HG02870 (cell line): ENCODE data around the gene SEMA4D.

Source experiments
- ATAC-seq: cut with Tn5 transposase; IDR thresholded peaks from one replicate; pipeline ENCODE4 v1.9.1; 2021; ENCODE audit warnings: mild to moderate bottlenecking, moderate library complexity; ENCODE audit not compliant: unreplicated experiment

The SEMA4D gene

GRCh38 chr9:89414670-89415324 lies 83.1 kb downstream of the SEMA4D start:
- ATAC-seq = no peak

- no peak for ATAC-seq
These were observed 83.8 kb downstream of the SEMA4D start for GRCh38 chr9:89413963-89414638.

GRCh38 chr9:89412951-89413350 lies 85.0 kb downstream of the SEMA4D start:
- ATAC-seq = no peak

- ATAC-seq = no peak
These were observed 85.4 kb downstream of the SEMA4D start for GRCh38 chr9:89412541-89412940.

- ATAC-seq = no peak
These were observed 86.2 kb downstream of the SEMA4D start for GRCh38 chr9:89411759-89412158.

GRCh38 chr9:89410641-89411350 lies 87.1 kb downstream of the SEMA4D start:
- ATAC-seq = peak; percentile 49

- no peak for ATAC-seq
These were observed 87.9 kb downstream of the SEMA4D start for GRCh38 chr9:89410022-89410421.

GRCh38 chr9:89409466-89409865 lies 88.4 kb downstream of the SEMA4D start:
- no peak for ATAC-seq

- ATAC-seq = no peak
These were observed 89.2 kb downstream of the SEMA4D start for GRCh38 chr9:89408628-89409101.

GRCh38 chr9:89407070-89407469 lies 90.8 kb downstream of the SEMA4D start:
- no peak for ATAC-seq

GRCh38 chr9:89405826-89406225 lies 92.1 kb downstream of the SEMA4D start:
- peak; percentile 55 for ATAC-seq

- no peak for ATAC-seq
These were observed 93.8 kb downstream of the SEMA4D start for GRCh38 chr9:89404074-89404473.

GRCh38 chr9:89402695-89403427 lies 95.1 kb downstream of the SEMA4D start:
- no peak for ATAC-seq

- ATAC-seq = peak; percentile 72
These were observed 97.4 kb downstream of the SEMA4D start for GRCh38 chr9:89400403-89401116.

- ATAC-seq = no peak
These were observed 99.3 kb downstream of the SEMA4D start for GRCh38 chr9:89398621-89399020.

- ATAC-seq = no peak
These were observed 100.4 kb downstream of the SEMA4D start for GRCh38 chr9:89397471-89397870.

GRCh38 chr9:89395931-89396710 lies 101.8 kb downstream of the SEMA4D start:
- ATAC-seq = no peak

GRCh38 chr9:89394412-89394811 lies 103.5 kb downstream of the SEMA4D start:
- ATAC-seq = no peak

- no peak for ATAC-seq
These were observed 106.3 kb downstream of the SEMA4D start for GRCh38 chr9:89391585-89391984.
